ENCODE results near the gene C11orf91. TPM values are rescaled to one million over a fixed set of nuclear protein-coding genes. Genes with fewer than 3 reads are reported as not detected.

Gene C11orf91
- total RNA-seq, 1 donor from 2014 or later, result not detected

GRCh38 chr11:33668468-33668825, 32.2 kb downstream of the C11orf91 start:
- H3K36me3 Mint-ChIP-seq, result peaks cover 8% of the 10 kb centered on the region
- H3K4me3 Mint-ChIP-seq, result no peak overlapping the region
- H3K9me3 ChIP-seq (ENCODE audit: low read depth), result no peaks in the 10 kb centered on the region
- H3K79me2 ChIP-seq (ENCODE audit: low read depth), result no peaks in the 10 kb centered on the region
- peaks cover 3% of the 10 kb centered on the region for H3K9me3 Mint-ChIP-seq
- H3K27ac ChIP-seq, result no peak overlapping the region
- H3K4me1 ChIP-seq, result peaks cover 6% of the 10 kb centered on the region
- peaks cover 52% of the 10 kb centered on the region for H3K4me1 Mint-ChIP-seq
- no peaks in the 10 kb centered on the region for H3K36me3 ChIP-seq
- peak overlapping the region; percentile 87 for H3K27ac Mint-ChIP-seq
- DNase-seq (ENCODE audit: low spot score), result no peak
- no peaks in the 10 kb centered on the region for H3F3A ChIP-seq (ENCODE audit: low read depth)
- no peak overlapping the region for H2AFZ ChIP-seq (replicated peaks)
- H3K27me3 ChIP-seq, result no peaks in the 10 kb centered on the region
- no peak overlapping the region for H3K4me3 ChIP-seq
- no peak overlapping the region for H3K9ac ChIP-seq
- H3K27me3 Mint-ChIP-seq (ENCODE audit: insufficient read depth, low read depth), result no peaks in the 10 kb centered on the region
- no peaks in the 10 kb centered on the region for H4K20me1 ChIP-seq (ENCODE audit: low read depth)
- no peak for TF ChIP-seq EZH2phosphoT487 (IDR thresholded peaks at IDR 0.05)
- TF ChIP-seq EZH2 (IDR thresholded peaks at IDR 0.05), result no peak
- TF ChIP-seq CTCF (IDR thresholded peaks at IDR 0.05), result no peak
- no peak overlapping the region for H3K4me2 ChIP-seq

DNA sequence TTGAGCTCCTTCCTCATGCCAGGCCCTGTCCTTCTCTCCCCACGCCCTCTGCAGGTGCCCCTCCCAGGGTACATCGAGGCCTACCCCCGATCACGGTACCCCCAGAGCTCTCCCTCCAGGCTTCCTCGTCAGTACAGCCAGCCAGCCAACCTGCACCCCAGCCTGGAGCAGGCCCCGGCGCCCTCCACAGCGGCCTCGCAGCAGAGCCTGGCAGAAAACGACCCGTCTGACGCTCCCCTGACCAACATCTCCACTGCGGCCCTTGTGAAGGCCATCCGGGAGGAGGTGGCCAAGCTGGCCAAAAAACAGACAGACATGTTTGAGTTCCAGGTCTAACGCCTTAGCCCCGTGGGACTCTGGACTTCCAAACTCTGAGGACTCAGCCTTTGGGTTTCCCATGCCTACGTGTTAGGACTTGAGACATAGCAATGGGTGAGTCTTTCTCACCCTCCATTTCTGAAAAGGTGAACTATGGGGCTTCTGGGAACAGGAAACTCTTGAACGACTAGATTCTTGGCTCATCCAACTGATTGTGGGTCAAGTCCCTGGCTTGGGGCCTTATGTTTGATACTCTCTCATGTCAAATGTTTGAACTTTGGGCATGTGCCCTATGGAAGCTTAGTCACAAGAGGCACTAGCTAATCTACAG, 32.7 kb downstream of the C11orf91 start:
- H3K4me3 ChIP-seq, result no peak overlapping the region
- H3K79me2 ChIP-seq (ENCODE audit: low read depth), result no peaks in the 10 kb centered on the region
- H3F3A ChIP-seq (ENCODE audit: low read depth), result no peaks in the 10 kb centered on the region
- no peaks in the 10 kb centered on the region for H3K36me3 ChIP-seq
- Mint-ChIP-seq H3K27me3 (ENCODE audit: insufficient read depth, low read depth) (no peaks in the 10 kb centered on the region), H3K9me3 (peaks cover 3% of the 10 kb centered on the region), H3K4me1 (peaks cover 52% of the 10 kb centered on the region), H3K4me3 (no peak overlapping the region), H3K36me3 (peaks cover 8% of the 10 kb centered on the region), H3K27ac (peak overlapping the region; percentile 68)
- no peak overlapping the region for H3K27ac ChIP-seq
- TF ChIP-seq EZH2 (IDR thresholded peaks at IDR 0.05) (no peak), CTCF (IDR thresholded peaks at IDR 0.05) (no peak), EZH2phosphoT487 (IDR thresholded peaks at IDR 0.05) (no peak)
- H2AFZ ChIP-seq (replicated peaks), result no peak overlapping the region
- no peaks in the 10 kb centered on the region for H4K20me1 ChIP-seq (ENCODE audit: low read depth)
- H3K9ac ChIP-seq, result no peak overlapping the region
- H3K4me2 ChIP-seq, result no peak overlapping the region
- no peaks in the 10 kb centered on the region for H3K27me3 ChIP-seq
- no peak for DNase-seq (ENCODE audit: low spot score)
- no peaks in the 10 kb centered on the region for H3K9me3 ChIP-seq (ENCODE audit: low read depth)
- H3K4me1 ChIP-seq, result peaks cover 6% of the 10 kb centered on the region

- Histone ChIP-seq H3K36me3 (no peaks in the 10 kb centered on the region), H3K4me1 (peaks cover 6% of the 10 kb centered on the region), H3K9ac (no peak overlapping the region), H3K27me3 (no peaks in the 10 kb centered on the region), H3K27ac (no peak overlapping the region), H2AFZ (replicated peaks) (no peak overlapping the region), H4K20me1 (ENCODE audit: low read depth) (no peaks in the 10 kb centered on the region), H3K4me3 (no peak overlapping the region), H3K79me2 (ENCODE audit: low read depth) (no peaks in the 10 kb centered on the region), H3K4me2 (no peak overlapping the region), H3K9me3 (ENCODE audit: low read depth) (no peaks in the 10 kb centered on the region), H3F3A (ENCODE audit: low read depth) (no peaks in the 10 kb centered on the region)
- Mint-ChIP-seq H3K27ac (no peak overlapping the region), H3K4me1 (peaks cover 46% of the 10 kb centered on the region), H3K9me3 (peaks cover 3% of the 10 kb centered on the region), H3K36me3 (peaks cover 8% of the 10 kb centered on the region), H3K4me3 (no peak overlapping the region), H3K27me3 (ENCODE audit: insufficient read depth, low read depth) (no peaks in the 10 kb centered on the region)
- no peak for TF ChIP-seq EZH2phosphoT487 (IDR thresholded peaks at IDR 0.05)
- no peak for TF ChIP-seq EZH2 (IDR thresholded peaks at IDR 0.05)
- no peak for TF ChIP-seq CTCF (IDR thresholded peaks at IDR 0.05)
- DNase-seq (ENCODE audit: low spot score), result no peak
Measured at GRCh38 chr11:33665350-33666106, 35.1 kb downstream of the C11orf91 start.

Measured in neural progenitor cell (in vitro differentiated cells).